H9 (cell line): ENCODE results near the gene SERF2. TPM values are rescaled to one million over a fixed set of nuclear protein-coding genes. Genes with fewer than 3 reads are reported as not detected.

ENCODE experiments used
- DNase-seq: peaks from one replicate; pipeline ENCODE4 v3.0.0-alpha.2; 2017
- H2AFZ ChIP-seq: one replicate; pipeline ENCODE4 v1.6.1; 2013; ENCODE audit warnings: mild to moderate bottlenecking, low read length, control low read depth, moderate library complexity
- H2AK5ac ChIP-seq: 2 replicates; pipeline ENCODE4 v1.6.1; 2013; ENCODE audit warnings: low read length, control low read depth, mixed read lengths; ENCODE audit not compliant: insufficient read length
- H2BK120ac ChIP-seq: one replicate; pipeline ENCODE4 v1.6.1; 2013; ENCODE audit warnings: low read depth, mild to moderate bottlenecking, low read length, control low read depth, inconsistent platforms; ENCODE audit not compliant: poor library complexity, severe bottlenecking
- H2BK12ac ChIP-seq: 2 replicates; pipeline ENCODE4 v1.6.1; 2013; ENCODE audit warnings: low read length, control low read depth, mixed read lengths, low read depth; ENCODE audit not compliant: insufficient read length
- H2BK15ac ChIP-seq: 2 replicates; pipeline ENCODE4 v1.6.1; 2013; ENCODE audit warnings: low read depth, low read length, control low read depth
- H2BK20ac ChIP-seq: one replicate; pipeline ENCODE4 v1.6.1; 2013; ENCODE audit warnings: low read depth, mild to moderate bottlenecking, low read length, control low read depth, inconsistent platforms; ENCODE audit not compliant: poor library complexity, severe bottlenecking
- H2BK5ac ChIP-seq: 2 replicates; pipeline ENCODE4 v1.6.1; 2013; ENCODE audit warnings: low read length, control low read depth, mixed read lengths; ENCODE audit not compliant: insufficient read length
- H3K14ac ChIP-seq: 2 replicates; pipeline ENCODE4 v1.6.1; 2013; ENCODE audit warnings: low read length, control low read depth; ENCODE audit not compliant: insufficient read depth
- H3K18ac ChIP-seq: 2 replicates; pipeline ENCODE4 v1.6.1; 2013; ENCODE audit warnings: low read depth, mild to moderate bottlenecking, mixed read lengths, low read length, control low read depth; ENCODE audit not compliant: insufficient read length
- H3K23ac ChIP-seq: 2 replicates; pipeline ENCODE4 v1.6.1; 2013; ENCODE audit warnings: low read length, control low read depth, mixed read lengths, low read depth; ENCODE audit not compliant: insufficient read length
- H3K23me2 ChIP-seq: 2 replicates; pipeline ENCODE4 v1.6.1; 2013; ENCODE audit warnings: low read depth, mild to moderate bottlenecking, mixed read lengths, low read length, control low read depth; ENCODE audit not compliant: insufficient read length, poor library complexity, severe bottlenecking
- H3K27ac ChIP-seq: 2 replicates; pipeline ENCODE4 v1.5.1; 2013; ENCODE audit warnings: low read length, control low read depth, mixed read lengths, low read depth; ENCODE audit not compliant: insufficient read length
- H3K27me3 ChIP-seq: 2 replicates; pipeline ENCODE4 v1.6.1; 2013; ENCODE audit warnings: low read length, control low read depth, inconsistent platforms; ENCODE audit not compliant: insufficient read depth
- H3K4ac ChIP-seq: 2 replicates; pipeline ENCODE4 v1.6.1; 2013; ENCODE audit warnings: low read depth, mild to moderate bottlenecking, control low read depth, inconsistent platforms, low read length, moderate library complexity
- H3K4me1 ChIP-seq: 2 replicates; pipeline ENCODE4 v1.6.1; 2013; ENCODE audit warnings: low read length, control low read depth, inconsistent platforms; ENCODE audit not compliant: insufficient read depth
- H3K4me2 ChIP-seq: 2 replicates; pipeline ENCODE4 v1.6.1; 2013; ENCODE audit warnings: low read length, control low read depth, mixed read lengths; ENCODE audit not compliant: insufficient read length, insufficient read depth
- H3K56ac ChIP-seq: 2 replicates; pipeline ENCODE4 v1.6.1; 2013; ENCODE audit warnings: low read depth, mild to moderate bottlenecking, mixed read lengths, low read length, control low read depth; ENCODE audit not compliant: insufficient read length
- H3K79me1 ChIP-seq: 2 replicates; pipeline ENCODE4 v1.6.1; 2013; ENCODE audit warnings: low read depth, mild to moderate bottlenecking, moderate library complexity, low read length, control low read depth, inconsistent platforms; ENCODE audit not compliant: insufficient read depth, poor library complexity, severe bottlenecking
- H3K79me2 ChIP-seq: 2 replicates; pipeline ENCODE4 v1.6.1; 2013; ENCODE audit warnings: low read length, control low read depth, inconsistent platforms; ENCODE audit not compliant: insufficient read depth
- H3K9ac ChIP-seq: 2 replicates; pipeline ENCODE4 v1.6.1; 2013; ENCODE audit warnings: low read length, control low read depth, mixed read lengths; ENCODE audit not compliant: insufficient read length; ENCODE audit errors: extremely low read depth
- H3K9me3 ChIP-seq: one replicate; pipeline ENCODE4 v1.6.1; 2013; ENCODE audit warnings: low read depth, low read length, inconsistent platforms; ENCODE audit not compliant: control insufficient read depth
- H3T11ph ChIP-seq: one replicate; pipeline ENCODE4 v1.6.1; 2013; ENCODE audit warnings: mild to moderate bottlenecking, low read length, control low read depth, inconsistent platforms
- H4K20me1 ChIP-seq: one replicate; pipeline ENCODE4 v1.6.1; 2013; ENCODE audit not compliant: control insufficient read depth, insufficient read length, insufficient read depth
- H4K5ac ChIP-seq: 2 replicates; pipeline ENCODE4 v1.6.1; 2013; ENCODE audit warnings: low read depth, mild to moderate bottlenecking, mixed read lengths, low read length, control low read depth; ENCODE audit not compliant: insufficient read length
- H4K8ac ChIP-seq: replicated peaks from 2 replicates; pipeline ENCODE4 v1.6.1; 2013; ENCODE audit warnings: low read length, control low read depth, mixed read lengths, low read depth; ENCODE audit not compliant: insufficient read length
- H4K91ac ChIP-seq: 2 replicates; pipeline ENCODE4 v1.6.1; 2013; ENCODE audit warnings: low read depth, mild to moderate bottlenecking, moderate library complexity, mixed read lengths, low read length, control low read depth; ENCODE audit not compliant: insufficient read length
- H3K27ac Mint-ChIP-seq, 3 experiments: 2 replicates in 2 of 3; 3 replicates in 1 of 3; pipeline ENCODE4 v1.8.0; 2020 to 2021; ENCODE audit warnings: mixed read lengths in 3 of 3, mild to moderate bottlenecking in 1 of 3, moderate library complexity in 1 of 3
- H3K27me3 Mint-ChIP-seq: 2 replicates; pipeline ENCODE4 v1.8.0; 2021; ENCODE audit warnings: low read depth, mild to moderate bottlenecking, moderate library complexity, mixed read lengths
- H3K36me3 Mint-ChIP-seq, 3 experiments: 2 replicates in 2 of 3; 3 replicates in 1 of 3; pipeline ENCODE4 v1.8.0; 2020 to 2021; ENCODE audit warnings: low read depth in 3 of 3, mixed read lengths in 3 of 3; ENCODE audit not compliant: insufficient read depth in 1 of 3
- H3K4me1 Mint-ChIP-seq, 2 experiments: 2 replicates each; pipeline ENCODE4 v1.8.0; 2020; ENCODE audit warnings: mixed read lengths in 2 of 2
- H3K4me3 Mint-ChIP-seq, 2 experiments: 2 replicates in 1 of 2; 3 replicates in 1 of 2; pipeline ENCODE4 v1.8.0; 2020 to 2021; ENCODE audit warnings: mild to moderate bottlenecking in 2 of 2, mixed read lengths in 2 of 2, moderate library complexity in 1 of 2
- H3K9me3 Mint-ChIP-seq, 2 experiments: 2 replicates in 1 of 2; 3 replicates in 1 of 2; pipeline ENCODE4 v1.8.0; 2020; ENCODE audit warnings: mild to moderate bottlenecking in 2 of 2, mixed read lengths in 2 of 2, moderate library complexity in 1 of 2
- CTCF ChIP-seq: fragments of 200-600 bp; sonication (generic); conservative IDR thresholded peaks from 3 replicates; pipeline ENCODE4 v1.8.0; 2021; ENCODE audit warnings: antibody characterized with exemption, mild to moderate bottlenecking
- WGBS: extraction: QIAGEN DNeasy Blood & Tissue Kit; methylation state at CpG from one replicate; pipeline ENCODE4 v1.1.7; 2013; ENCODE audit warnings: missing lambda C conversion rate, low lambda C conversion rate, mixed read lengths; ENCODE audit not compliant: insufficient read length; ENCODE audit errors: extremely low coverage; 5-methylcytosine and 5-hydroxymethylcytosine counted together
- total RNA-seq: library from RNA; stranded (reverse); gene quantifications from 2 replicates; pipeline ENCODE4 v1.2.1, GENCODE V29; 2021

SERF2 gene
- total RNA-seq, 1 experiment from 2014 or later: 819 TPM

- H3K4me1 Mint-ChIP-seq: peaks cover 12 to 17% of the 10 kb centered on the region in 2 experiments
- no peak overlapping the region for H2BK5ac ChIP-seq
- H3K14ac ChIP-seq: no peak overlapping the region
- H4K8ac ChIP-seq: no peak overlapping the region
- peaks cover 13% of the 10 kb centered on the region for H3K79me1 ChIP-seq
- no peak overlapping the region for H3K18ac ChIP-seq
- H3K79me2 ChIP-seq: peaks cover 34% of the 10 kb centered on the region; the same call in 1 of the 2 replicates
- no peak overlapping the region for H3K27ac ChIP-seq
- no peak overlapping the region for H2AK5ac ChIP-seq
- no peaks in the 10 kb centered on the region for H4K20me1 ChIP-seq
- H3K27ac Mint-ChIP-seq: peak overlapping the region in 1 of 3 experiments; percentile 32; a peak in 1 of 7 replicates
- no peak overlapping the region for H3K56ac ChIP-seq
- no peak for TF ChIP-seq CTCF
- H3K36me3 Mint-ChIP-seq: peaks cover 37 to 78% (median 50%) of the 10 kb centered on the region in 3 experiments
- no peak overlapping the region for H3K23ac ChIP-seq
- H4K91ac ChIP-seq: no peak overlapping the region
- H3K27me3 Mint-ChIP-seq: no peaks in the 10 kb centered on the region
- no peaks in the 10 kb centered on the region; the same call in 1 of the 2 replicates for H3K4me1 ChIP-seq
- no peak overlapping the region for H3K4me2 ChIP-seq
- no peak overlapping the region for H3K4me3 Mint-ChIP-seq
- H3K9ac ChIP-seq: no peak overlapping the region
- no peaks in the 10 kb centered on the region for H3K9me3 Mint-ChIP-seq
- no peak overlapping the region for H3T11ph ChIP-seq
- DNase-seq: no peak
- no peaks in the 10 kb centered on the region for H3K27me3 ChIP-seq
- H4K5ac ChIP-seq: no peak overlapping the region
- no peak overlapping the region for H2AFZ ChIP-seq
- H2BK120ac ChIP-seq: no peak overlapping the region
- no peak overlapping the region for H3K4ac ChIP-seq
- H2BK20ac ChIP-seq: no peak overlapping the region
- H2BK12ac ChIP-seq: no peak overlapping the region
- H3K23me2 ChIP-seq: no peaks in the 10 kb centered on the region
- whole genome bisulfite sequencing: no CpG with 5 or more reads among the region's 6 CpGs
- no peaks in the 10 kb centered on the region for H3K9me3 ChIP-seq
- no peak overlapping the region for H2BK15ac ChIP-seq
Observed at GRCh38 chr15:43751885-43752284, 40.2 kb upstream of the SERF2 start.
